Neuronal stem cell (in vitro differentiated cells): ENCODE results near the gene STK32C.

Source experiments
- DNase-seq: peaks from one replicate; pipeline ENCODE4 v3.0.0-alpha.2; 2013; ENCODE audit warnings: low spot score
- H2AFZ ChIP-seq: one replicate; pipeline ENCODE4 v1.6.1; 2013; ENCODE audit warnings: mild to moderate bottlenecking, low read length, inconsistent platforms
- H2AK5ac ChIP-seq: 2 replicates; pipeline ENCODE4 v1.6.1; 2013; ENCODE audit warnings: low read depth, mild to moderate bottlenecking, inconsistent platforms, low read length, moderate library complexity, mixed read lengths
- H2BK120ac ChIP-seq: 2 replicates; pipeline ENCODE4 v1.6.1; 2013; ENCODE audit warnings: low read depth, mild to moderate bottlenecking, inconsistent platforms, low read length, moderate library complexity, mixed read lengths
- H2BK12ac ChIP-seq: one replicate; pipeline ENCODE4 v1.6.1; 2013; ENCODE audit warnings: low read length, inconsistent platforms
- H2BK15ac ChIP-seq: 2 replicates; pipeline ENCODE4 v1.6.1; 2013; ENCODE audit warnings: mild to moderate bottlenecking, low read length, inconsistent platforms, mixed read lengths
- H2BK5ac ChIP-seq: one replicate; pipeline ENCODE4 v1.6.1; 2013; ENCODE audit warnings: inconsistent platforms, mild to moderate bottlenecking, low read length, moderate library complexity
- H3K14ac ChIP-seq: one replicate; pipeline ENCODE4 v1.6.1; 2013; ENCODE audit warnings: low read length, inconsistent platforms
- H3K18ac ChIP-seq: 2 replicates; pipeline ENCODE4 v1.6.1; 2013; ENCODE audit warnings: low read length, inconsistent platforms
- H3K23ac ChIP-seq: 2 replicates; pipeline ENCODE4 v1.6.1; 2013; ENCODE audit warnings: low read depth, mild to moderate bottlenecking, mixed read lengths, low read length, inconsistent platforms; ENCODE audit not compliant: poor library complexity
- H3K27ac ChIP-seq: replicated peaks from 3 replicates; pipeline ENCODE4 v1.5.1; 2013; ENCODE audit warnings: low read length, inconsistent platforms
- H3K27me3 ChIP-seq, 3 experiments: 2 replicates each; pipeline ENCODE4 v1.6.1; 2013; ENCODE audit warnings: low read length in 3 of 3, mild to moderate bottlenecking in 2 of 3, inconsistent platforms in 1 of 3, low read depth in 1 of 3, mixed read lengths in 1 of 3, moderate library complexity in 1 of 3; ENCODE audit not compliant: control insufficient read depth in 3 of 3, insufficient read depth in 3 of 3
- H3K36me3 ChIP-seq, 2 donors: replicated peaks in 1 of 2; 2 replicates each; pipeline ENCODE4 v1.6.1; 2013; ENCODE audit warnings: low read length in 2 of 2; ENCODE audit not compliant: control insufficient read depth in 2 of 2, insufficient read depth in 2 of 2
- H3K4ac ChIP-seq: 2 replicates; pipeline ENCODE4 v1.6.1; 2013; ENCODE audit warnings: inconsistent platforms, mild to moderate bottlenecking, low read length, moderate library complexity
- H3K4me1 ChIP-seq, 2 donors: 1 replicate in 1 of 2; 2 replicates in 1 of 2; pipeline ENCODE4 v1.6.1; 2013; ENCODE audit warnings: low read length in 2 of 2, low read depth in 1 of 2; ENCODE audit not compliant: control insufficient read depth in 2 of 2, insufficient read depth in 1 of 2
- H3K4me2 ChIP-seq: one replicate; pipeline ENCODE4 v1.6.1; 2013; ENCODE audit warnings: mild to moderate bottlenecking, low read length, inconsistent platforms; ENCODE audit not compliant: insufficient read depth, poor library complexity, severe bottlenecking
- H3K4me3 ChIP-seq, 2 donors: 2 replicates each; pipeline ENCODE4 v1.5.1; 2013; ENCODE audit warnings: low read length in 2 of 2, mild to moderate bottlenecking in 2 of 2, inconsistent platforms in 1 of 2, moderate library complexity in 1 of 2
- H3K79me1 ChIP-seq: one replicate; pipeline ENCODE4 v1.6.1; 2013; ENCODE audit warnings: low read depth, mild to moderate bottlenecking, inconsistent platforms, low read length, moderate library complexity
- H3K9ac ChIP-seq: one replicate; pipeline ENCODE4 v1.6.1; 2013; ENCODE audit warnings: mild to moderate bottlenecking, low read depth, low read length, inconsistent platforms; ENCODE audit not compliant: poor library complexity
- H3K9me3 ChIP-seq, 2 donors: replicated peaks in 1 of 2; 2 replicates each; pipeline versions ENCODE3 to v1.6.1; 2013; ENCODE audit warnings: low read length in 2 of 2, mild to moderate bottlenecking in 2 of 2, inconsistent platforms in 1 of 2, low read depth in 1 of 2, mixed read lengths in 1 of 2, moderate library complexity in 1 of 2; ENCODE audit not compliant: control insufficient read depth in 2 of 2, insufficient read depth in 1 of 2
- H4K8ac ChIP-seq: one replicate; pipeline ENCODE4 v1.6.1; 2013; ENCODE audit warnings: low read depth, mild to moderate bottlenecking, inconsistent platforms, low read length, moderate library complexity
- H4K91ac ChIP-seq: one replicate; pipeline ENCODE4 v1.6.1; 2013; ENCODE audit warnings: low read length, low read depth, mild to moderate bottlenecking, inconsistent platforms; ENCODE audit not compliant: poor library complexity
- WGBS, 2 donors: extraction: QIAGEN DNeasy Blood & Tissue Kit; methylation state at CpG; one replicate each; pipeline ENCODE4 v1.1.7; 2013; ENCODE audit warnings: missing lambda C conversion rate in 2 of 2, mixed read lengths in 1 of 2; ENCODE audit not compliant: insufficient read length in 2 of 2, insufficient replicate concordance in 1 of 2; ENCODE audit errors: extremely low coverage in 2 of 2; 5-methylcytosine and 5-hydroxymethylcytosine counted together

STK32C gene

DNA sequence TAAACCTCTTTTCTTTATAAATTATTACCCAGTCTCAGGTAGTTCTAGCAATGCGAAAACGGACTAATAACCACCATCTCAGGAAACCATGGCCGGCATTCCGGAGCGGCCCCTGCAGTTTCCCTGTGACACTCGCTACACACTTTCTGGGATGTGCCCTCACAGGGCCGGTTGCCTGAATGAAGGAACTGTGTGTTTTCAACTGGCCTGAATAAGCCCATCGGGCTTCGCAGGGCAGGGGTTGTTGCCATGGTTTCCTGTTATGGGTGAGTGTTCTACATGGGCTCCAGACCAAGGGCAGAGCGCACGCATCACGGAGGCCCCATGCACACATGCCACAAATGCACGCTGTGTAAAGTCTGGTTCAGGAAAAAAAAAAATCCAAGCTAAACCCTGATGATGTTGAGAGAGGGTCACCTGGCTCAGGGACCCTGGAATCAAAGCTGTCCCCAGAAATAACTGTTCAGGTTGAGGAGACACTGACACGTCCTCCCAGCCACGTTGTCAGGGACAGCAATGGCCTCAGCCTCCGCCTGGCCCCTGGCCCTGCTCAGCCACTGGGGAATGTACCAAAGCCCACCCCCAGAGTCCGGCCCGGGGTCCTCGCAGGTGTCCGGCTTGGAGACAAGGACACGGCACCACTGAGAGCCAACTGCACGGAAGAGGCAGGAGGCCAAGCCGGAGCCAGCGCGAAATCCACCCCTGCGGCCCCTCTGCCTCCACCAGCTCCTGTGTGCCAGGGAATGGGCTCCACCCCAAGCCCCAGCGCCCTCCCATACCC is 47.9 kb downstream of the STK32C start:
- Histone ChIP-seq H3K4ac (no peak overlapping the region), H3K27me3 (no peaks in the 10 kb centered on the region), H3K79me1 (no peaks in the 10 kb centered on the region), H2BK12ac (no peak overlapping the region), H3K23ac (peak overlapping the region; percentile 2), H3K14ac (peak overlapping the region; percentile 13), H2AFZ (no peak overlapping the region), H3K18ac (no peak overlapping the region), H3K9me3 (no peaks in the 10 kb centered on the region), H3K9ac (no peak overlapping the region), H2BK5ac (no peak overlapping the region), H2BK120ac (no peak overlapping the region), H3K4me3 (no peak overlapping the region), H3K27ac (no peak overlapping the region), H4K8ac (no peak overlapping the region), H2BK15ac (no peak overlapping the region), H4K91ac (no peak overlapping the region), H3K4me2 (no peak overlapping the region), H2AK5ac (peak overlapping the region; percentile 3), H3K36me3 (no peaks in the 10 kb centered on the region), H3K4me1 (peaks cover 4 to 7% of the 10 kb centered on the region in 2 donors)
- DNase-seq: no peak
- no CpG with 5 or more reads among the region's 27 CpGs for WGBS, 2 donors

DNA sequence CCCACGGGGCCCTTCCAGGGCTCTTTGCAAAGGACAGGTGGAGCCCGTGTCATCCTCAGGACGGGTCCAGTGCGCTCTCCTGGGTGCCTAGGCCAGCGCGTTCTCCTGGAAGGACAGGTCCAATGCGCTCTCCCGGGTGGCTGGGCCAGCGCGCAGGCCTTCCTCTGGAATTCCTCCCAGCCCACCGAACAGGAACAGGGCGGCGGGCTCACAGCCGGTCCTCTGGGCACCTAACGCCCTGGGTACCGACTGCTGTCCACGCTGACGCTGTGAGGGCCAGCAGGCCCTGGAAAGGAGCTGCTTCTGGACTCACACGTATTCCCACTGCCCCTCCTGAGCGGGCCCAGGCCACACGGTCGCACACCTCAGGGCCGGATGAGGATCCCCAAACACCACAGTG is 49.3 kb downstream of the STK32C start:
- no peak overlapping the region for H2BK5ac ChIP-seq
- H4K91ac ChIP-seq: no peak overlapping the region
- H3K36me3 ChIP-seq: no peaks in the 10 kb centered on the region
- peaks cover 0 to 3% (median 0%) of the 10 kb centered on the region in 3 experiments for H3K27me3 ChIP-seq
- DNase-seq: no peak
- WGBS, 2 donors: no CpG with 5 or more reads among the region's 23 CpGs
- peak overlapping the region; percentile 5 for H2BK15ac ChIP-seq
- no peaks in the 10 kb centered on the region for H3K79me1 ChIP-seq
- H2BK12ac ChIP-seq: peak overlapping the region; percentile 52
- no peak overlapping the region for H3K23ac ChIP-seq
- H3K18ac ChIP-seq: peak overlapping the region; percentile 86
- no peak overlapping the region for H3K4me3 ChIP-seq
- H3K4me1 ChIP-seq: peaks cover 4 to 7% of the 10 kb centered on the region in 2 donors
- H3K9me3 ChIP-seq: no peaks in the 10 kb centered on the region
- peak overlapping the region; percentile 86 for H2AK5ac ChIP-seq
- H3K14ac ChIP-seq: peak overlapping the region; percentile 79
- no peak overlapping the region for H2AFZ ChIP-seq
- no peak overlapping the region for H2BK120ac ChIP-seq
- no peak overlapping the region for H3K4ac ChIP-seq
- H4K8ac ChIP-seq: no peak overlapping the region
- H3K4me2 ChIP-seq: no peak overlapping the region
- no peak overlapping the region for H3K9ac ChIP-seq
- H3K27ac ChIP-seq: no peak overlapping the region

- Histone ChIP-seq H2BK15ac (peak overlapping the region; percentile 5), H2BK12ac (no peak overlapping the region), H2AK5ac (no peak overlapping the region), H2AFZ (no peak overlapping the region), H3K23ac (peak overlapping the region; percentile 6), H3K18ac (peak overlapping the region; percentile 52), H2BK5ac (no peak overlapping the region), H4K8ac (no peak overlapping the region), H3K27me3 (peaks cover 0 to 7% (median 0%) of the 10 kb centered on the region in 3 experiments), H3K4me1 (peaks cover 4 to 7% of the 10 kb centered on the region in 2 donors), H3K4me2 (no peak overlapping the region), H3K36me3 (no peaks in the 10 kb centered on the region), H3K27ac (no peak overlapping the region), H2BK120ac (no peak overlapping the region), H3K4ac (no peak overlapping the region), H4K91ac (no peak overlapping the region), H3K9ac (no peak overlapping the region), H3K4me3 (no peak overlapping the region), H3K14ac (peak overlapping the region; percentile 31), H3K9me3 (no peaks in the 10 kb centered on the region), H3K79me1 (no peaks in the 10 kb centered on the region)
- DNase-seq: no peak
- WGBS, 2 donors: no CpG with 5 or more reads among the region's 9 CpGs
Observed at GRCh38 chr10:132257907-132258306, 49.8 kb downstream of the STK32C start.

DNA sequence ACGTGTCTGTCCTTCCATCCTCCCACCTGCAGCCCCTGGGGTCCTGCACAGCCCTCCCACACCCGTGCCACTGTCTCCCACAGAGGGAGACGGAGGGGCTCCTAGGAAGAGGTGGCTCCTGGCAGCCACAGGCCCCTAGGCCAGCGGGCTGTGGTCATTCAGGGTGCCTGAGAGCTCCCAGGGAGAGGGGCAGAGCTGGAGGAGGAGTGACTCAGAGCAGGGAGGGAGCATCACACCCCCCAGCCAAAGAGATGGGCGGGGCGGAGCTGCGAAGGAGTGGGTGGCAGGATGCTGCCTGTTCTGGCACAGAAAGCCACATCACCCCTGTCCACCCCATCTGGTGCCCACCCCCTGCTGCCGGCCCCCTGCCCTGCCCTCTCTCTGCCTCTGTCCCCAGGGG is 50.5 kb downstream of the STK32C start:
- no peak overlapping the region for H3K4me3 ChIP-seq
- no peak overlapping the region for H3K14ac ChIP-seq
- H3K4ac ChIP-seq: no peak overlapping the region
- no peak overlapping the region for H3K4me2 ChIP-seq
- peaks cover 4 to 7% of the 10 kb centered on the region in 2 donors for H3K4me1 ChIP-seq
- no peak overlapping the region for H4K91ac ChIP-seq
- peak overlapping the region; percentile 59 for H3K18ac ChIP-seq
- H3K9ac ChIP-seq: no peak overlapping the region
- H2BK120ac ChIP-seq: no peak overlapping the region
- H2BK12ac ChIP-seq: no peak overlapping the region
- no peaks in the 10 kb centered on the region for H3K36me3 ChIP-seq
- peak overlapping the region; percentile 31 for H3K23ac ChIP-seq
- no peak overlapping the region for H2BK15ac ChIP-seq
- H4K8ac ChIP-seq: no peak overlapping the region
- H3K27me3 ChIP-seq: peaks cover 0 to 7% (median 0%) of the 10 kb centered on the region in 3 experiments
- H3K79me1 ChIP-seq: no peaks in the 10 kb centered on the region
- H3K27ac ChIP-seq: no peak overlapping the region
- no CpG with 5 or more reads among the region's 8 CpGs for WGBS, 2 donors
- no peak overlapping the region for H2AFZ ChIP-seq
- no peak overlapping the region for H2BK5ac ChIP-seq
- no peak for DNase-seq
- no peak overlapping the region for H2AK5ac ChIP-seq
- H3K9me3 ChIP-seq: no peaks in the 10 kb centered on the region
